ENCODE data around the gene SAA4.

DNA sequence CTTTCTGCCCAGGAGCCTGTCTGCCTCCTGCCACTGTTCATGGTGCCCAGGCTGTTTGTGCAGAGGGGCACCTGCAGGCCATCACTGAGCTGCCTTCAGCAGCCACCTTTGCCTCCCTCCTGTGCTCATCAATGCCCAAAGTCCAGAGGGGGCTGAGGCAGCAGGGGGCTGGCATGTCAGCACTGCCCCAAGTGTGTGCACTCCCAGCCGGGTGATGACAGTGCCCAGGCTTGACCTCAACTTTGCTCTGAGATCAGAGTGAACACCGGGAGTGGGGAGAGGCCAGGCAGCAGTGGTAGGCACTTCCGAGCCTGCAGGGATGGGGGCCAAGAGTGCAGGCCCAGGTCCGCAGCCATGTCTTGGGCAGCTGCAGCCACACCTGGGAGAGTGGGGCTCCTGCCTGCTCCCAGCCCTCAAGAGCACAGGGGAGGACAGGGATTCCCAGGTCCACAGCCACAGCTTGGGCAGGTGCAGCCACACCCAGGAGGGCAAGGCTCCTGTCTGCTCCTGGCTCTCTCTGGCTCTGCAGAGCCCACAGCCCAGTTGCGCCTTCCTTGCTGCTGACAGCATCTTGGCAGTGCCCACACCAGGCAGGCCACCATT lies 15.2 kb downstream of the SAA4 start:
- TF ChIP-seq, protein P1, sequence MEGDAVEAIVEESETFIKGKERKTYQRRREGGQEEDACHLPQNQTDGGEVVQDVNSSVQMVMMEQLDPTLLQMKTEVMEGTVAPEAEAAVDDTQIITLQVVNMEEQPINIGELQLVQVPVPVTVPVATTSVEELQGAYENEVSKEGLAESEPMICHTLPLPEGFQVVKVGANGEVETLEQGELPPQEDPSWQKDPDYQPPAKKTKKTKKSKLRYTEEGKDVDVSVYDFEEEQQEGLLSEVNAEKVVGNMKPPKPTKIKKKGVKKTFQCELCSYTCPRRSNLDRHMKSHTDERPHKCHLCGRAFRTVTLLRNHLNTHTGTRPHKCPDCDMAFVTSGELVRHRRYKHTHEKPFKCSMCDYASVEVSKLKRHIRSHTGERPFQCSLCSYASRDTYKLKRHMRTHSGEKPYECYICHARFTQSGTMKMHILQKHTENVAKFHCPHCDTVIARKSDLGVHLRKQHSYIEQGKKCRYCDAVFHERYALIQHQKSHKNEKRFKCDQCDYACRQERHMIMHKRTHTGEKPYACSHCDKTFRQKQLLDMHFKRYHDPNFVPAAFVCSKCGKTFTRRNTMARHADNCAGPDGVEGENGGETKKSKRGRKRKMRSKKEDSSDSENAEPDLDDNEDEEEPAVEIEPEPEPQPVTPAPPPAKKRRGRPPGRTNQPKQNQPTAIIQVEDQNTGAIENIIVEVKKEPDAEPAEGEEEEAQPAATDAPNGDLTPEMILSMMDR (IDR thresholded peaks at IDR 0.05), result no peak
- no peak for TF ChIP-seq POLR2A (IDR thresholded peaks at IDR 0.05)
